Right lobe of liver (tissue), 6 donors: ENCODE measurements around the gene RUBCNL. TPM values are rescaled to one million over a fixed set of nuclear protein-coding genes. Genes with fewer than 3 reads are reported as not detected.
A peak's percentile ranks its signal among the peaks of the same experiment; 100 is the strongest.

ENCODE experiments used
- ATAC-seq, 4 donors: fragments of 200-7000 bp; cut with Tn5 transposase; one replicate each; pipeline ENCODE4 v1.9.1; 2020; ENCODE audit warnings: mild to moderate bottlenecking in 4 of 4, moderate library complexity in 4 of 4
- DNase-seq, 3 donors: peaks; one replicate each; pipeline ENCODE4 v3.0.0-alpha.2; 2020
- H3K27ac ChIP-seq, 3 donors: fragments of 200-600 bp; one replicate each; pipeline ENCODE4 v1.8.0; 2022
- H3K27me3 ChIP-seq, 2 donors: fragments of 200-600 bp; one replicate each; pipeline ENCODE4 v1.8.0; 2022
- H3K36me3 ChIP-seq, 4 donors: fragments of 200-600 bp; sonication (generic) in 1 of 4; one replicate each; pipeline versions ENCODE4 v1.5.1 to v1.8.0; 2017 to 2022; ENCODE audit warnings: control low read depth in 1 of 4
- H3K4me1 ChIP-seq, 4 donors: fragments of 200-600 bp; sonication (generic) in 1 of 4; one replicate each; pipeline versions ENCODE4 v1.5.1 to v1.8.0; 2017 to 2022; ENCODE audit warnings: control low read depth in 1 of 4
- H3K4me3 ChIP-seq, 3 donors: fragments of 200-600 bp; one replicate each; pipeline ENCODE4 v1.8.0; 2022
- H3K9me3 ChIP-seq, 4 donors: fragments of 200-600 bp; sonication (generic) in 1 of 4; one replicate each; pipeline versions ENCODE4 v1.5.1 to v1.8.0; 2017 to 2022; ENCODE audit warnings: control low read depth in 1 of 4
- CTCF ChIP-seq, 4 donors: fragments of 200-600 bp in 3 of 4; fragments of 450-650 bp in 1 of 4; IDR thresholded peaks; one replicate each; pipeline versions ENCODE4 v1.5.1 to v1.8.0; 2016 to 2022; ENCODE audit warnings: antibody characterized with exemption in 4 of 4, mild to moderate bottlenecking in 2 of 4
- POLR2A ChIP-seq: fragments of 450-650 bp; IDR thresholded peaks from one replicate; pipeline ENCODE4 v1.6.1; 2017; ENCODE audit warnings: antibody characterized with exemption, mild to moderate bottlenecking
- WGBS: methylation state at CpG from one replicate; pipeline ENCODE4 v1.1.6; 2018; ENCODE audit warnings: low coverage, low lambda C conversion rate; ENCODE audit not compliant: insufficient coverage; ENCODE audit errors: missing lambda C conversion rate; 5-methylcytosine and 5-hydroxymethylcytosine counted together
- intact Hi-C, 2 donors: fragments of 100-400 bp; cut with DNase I; formaldehyde crosslinking; loops; one replicate each; pipeline versions ENCODE4 v1.11.2 to v1.14.1; 2022
- total RNA-seq, 6 experiments: library from RNA; depleted of rRNA in 2 of 6; stranded (reverse); fragments of >200 nt in 2 of 6; fragmentation: NEBNext Ultra II Directional in 3 of 6; extraction: Animal tissue kit (Norgen Biotek cat#: 25700) in 3 of 6; gene quantifications; one replicate each; pipeline versions ENCODE4 v1.1.0 to v1.2.4, GENCODE V29; 2016 to 2023
- donor health status: DM: no; HTN: yes; CAD: no.
- donor health status: DM: no; HTN: no; CAD: no.
- donor health status: DM: no; HTN: no; CAD: no.
- donor health status: DM: no; HTN: yes; CAD: no.
- donor health status: DM: no; HTN: yes; CAD: no.

RUBCNL gene
- total RNA-seq, 6 experiments from 2014 or later = 0.46 to 2.3 (median 1.0) TPM

GRCh38 chr13:46332772-46333171 lies 54.3 kb downstream of the RUBCNL start:
- no peaks in the 10 kb centered on the region for H3K9me3 ChIP-seq
- H3K27ac ChIP-seq = no peak overlapping the region
- ATAC-seq = peak in 1 of 4 donors; percentile 49
- no peaks in the 10 kb centered on the region for H3K27me3 ChIP-seq
- intact Hi-C loops = no loop called here
- WGBS = 41% methylated on average over 5 of the region's 5 CpGs
- TF ChIP-seq CTCF (IDR thresholded peaks at IDR 0.05) (no peak), POLR2A (no peak)
- DNase-seq = no peak
- H3K36me3 ChIP-seq = no peaks in the 10 kb centered on the region
- H3K4me3 ChIP-seq = no peak overlapping the region
- H3K4me1 ChIP-seq = no peaks in the 10 kb centered on the region

GRCh38 chr13:46329624-46330023 lies 57.4 kb downstream of the RUBCNL start:
- intact Hi-C loops = no loop called here
- Histone ChIP-seq H3K4me3 (no peak overlapping the region), H3K4me1 (no peaks in the 10 kb centered on the region), H3K36me3 (no peaks in the 10 kb centered on the region), H3K9me3 (no peaks in the 10 kb centered on the region), H3K27ac (no peak overlapping the region), H3K27me3 (no peaks in the 10 kb centered on the region)
- ATAC-seq (no peak), DNase-seq (no peak)
- 57% methylated on average over 4 of the region's 7 CpGs for WGBS
- TF ChIP-seq POLR2A = no peak
- no peak for TF ChIP-seq CTCF (IDR thresholded peaks at IDR 0.05)

GRCh38 chr13:46327246-46327645 lies 59.8 kb downstream of the RUBCNL start:
- no peak for TF ChIP-seq CTCF (IDR thresholded peaks at IDR 0.05)
- TF ChIP-seq POLR2A = no peak
- ATAC-seq (no peak), DNase-seq (no peak)
- Histone ChIP-seq H3K9me3 (no peaks in the 10 kb centered on the region), H3K27me3 (no peaks in the 10 kb centered on the region), H3K27ac (no peak overlapping the region), H3K4me1 (no peaks in the 10 kb centered on the region), H3K4me3 (no peak overlapping the region), H3K36me3 (no peaks in the 10 kb centered on the region)
- intact Hi-C loops = no loop called here
- 79% methylated on average over 1 of the region's 1 CpG for WGBS

- no peaks in the 10 kb centered on the region for H3K9me3 ChIP-seq
- intact Hi-C loops = no loop called here
- DNase-seq (no peak), ATAC-seq (no peak)
- H3K27ac ChIP-seq = no peak overlapping the region
- H3K27me3 ChIP-seq = no peaks in the 10 kb centered on the region
- H3K4me1 ChIP-seq = peaks cover 0 to 10% (median 0%) of the 10 kb centered on the region in 4 donors
- no peak overlapping the region for H3K4me3 ChIP-seq
- TF ChIP-seq POLR2A (no peak), CTCF (IDR thresholded peaks at IDR 0.05) (no peak)
- H3K36me3 ChIP-seq = no peaks in the 10 kb centered on the region
- WGBS = 65% methylated on average over 4 of the region's 5 CpGs
These were observed 62.1 kb downstream of the RUBCNL start for GRCh38 chr13:46324976-46325375.
